ENCODE results near the gene MYLK4.

The MYLK4 gene

DNA sequence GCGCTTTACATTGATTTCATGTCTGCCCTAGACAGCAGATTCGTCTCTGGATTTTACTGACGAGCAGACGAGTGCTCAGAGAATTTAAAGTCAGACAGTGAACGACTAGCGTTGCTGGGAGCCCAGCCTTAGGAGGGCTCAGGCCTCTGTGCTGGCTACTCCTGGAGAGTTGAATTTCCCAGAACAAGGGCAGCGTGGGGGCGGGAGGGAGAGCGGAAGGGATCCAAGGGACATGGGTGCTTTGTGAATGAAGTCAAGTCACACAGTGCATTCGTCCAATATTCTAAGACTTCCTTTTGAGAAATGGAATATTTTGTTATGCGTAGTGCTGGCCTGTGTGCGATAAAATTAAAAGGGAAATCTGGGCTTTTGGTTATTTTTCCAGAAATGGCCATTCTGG, 126.5 kb downstream of the MYLK4 start:
- no peak for DNase-seq

- no peak for DNase-seq
These were observed 127.4 kb downstream of the MYLK4 start for GRCh38 chr6:2623295-2623694.

GRCh38 chr6:2622671-2623070, 128.1 kb downstream of the MYLK4 start:
- no peak for DNase-seq

DNA sequence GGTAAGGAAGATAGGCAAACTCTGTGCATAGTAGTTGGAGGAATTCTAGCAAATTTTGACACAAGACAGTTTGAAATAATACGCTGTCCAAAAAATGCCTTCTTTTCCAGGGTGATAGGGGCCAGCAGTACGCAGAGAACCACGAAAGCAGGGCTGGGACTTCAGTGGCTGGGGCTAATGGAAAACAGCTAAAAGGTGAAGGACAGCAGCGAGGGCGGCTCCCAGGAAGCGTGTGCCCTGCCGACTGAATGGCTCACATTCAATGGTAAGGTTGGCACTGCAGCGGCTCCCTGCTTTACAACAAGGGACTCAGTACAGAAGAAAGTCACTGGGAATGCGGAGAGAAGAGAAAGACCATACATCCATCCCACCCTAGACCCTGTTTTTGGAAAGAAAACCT, 131.1 kb downstream of the MYLK4 start:
- DNase-seq: no peak

- DNase-seq: no peak
These were observed 133.0 kb downstream of the MYLK4 start for GRCh38 chr6:2617729-2618128.

DNA sequence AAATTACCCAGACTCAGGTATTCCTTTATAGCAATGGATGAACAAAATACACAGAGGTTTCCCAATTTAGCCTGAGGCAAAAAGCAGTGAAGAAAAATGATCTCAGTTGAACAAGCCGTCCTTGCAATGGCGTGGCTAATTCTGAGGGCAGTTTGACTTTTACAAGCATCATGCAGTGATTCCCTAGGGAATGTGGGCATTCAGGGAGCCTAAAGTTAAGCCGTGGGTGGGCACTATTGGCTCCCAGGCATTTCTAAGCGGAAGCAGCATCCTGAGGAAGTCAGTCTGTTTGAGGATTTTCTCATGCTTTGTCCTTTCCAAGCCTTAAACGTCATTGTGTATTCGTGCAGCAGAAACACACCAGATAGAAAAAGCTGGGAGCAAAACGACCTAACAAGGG, 133.9 kb downstream of the MYLK4 start:
- DNase-seq: no peak

- no peak for DNase-seq
These were observed 135.5 kb downstream of the MYLK4 start for GRCh38 chr6:2615251-2615650.

- no peak for DNase-seq
These were observed 135.9 kb downstream of the MYLK4 start for GRCh38 chr6:2614846-2615245.

- DNase-seq: no peak
These were observed 136.6 kb downstream of the MYLK4 start for GRCh38 chr6:2614155-2614554.

Measured in kidney glomerular epithelial cell (primary cell).